Activated naive CD4-positive, alpha-beta T cell treated with anti-CD3 and anti-CD28 coated beads, Interleukin-2, amount 10 ng/mL, durations not matched to agents 7 days and 5 days (primary cell): ENCODE measurements around the gene CHM.
"Not testable (repeated sequence)": the region's sequence is repeated elsewhere in the genome, so short reads cannot be mapped to it uniquely, and the experiment has no call there.

ENCODE experiments used
- CTCF ChIA-PET: fragments of 350-600 bp; sonication (Branson Sonifier 250); formaldehyde crosslinking; loops from one replicate; lab custom pipeline; 2021; ENCODE audit warnings: antibody characterized with exemption; lab: Charles Lee
- DNase-seq: peaks from one replicate; pipeline ENCODE4 v3.0.0-alpha.2; 2020
- H3K27ac Mint-ChIP-seq: one replicate; pipeline ENCODE4 v1.8.0; 2021; ENCODE audit warnings: mild to moderate bottlenecking, moderate library complexity, mixed read lengths
- H3K27me3 Mint-ChIP-seq: one replicate; pipeline ENCODE4 v1.8.0; 2021; ENCODE audit warnings: mild to moderate bottlenecking, mixed read lengths
- H3K36me3 Mint-ChIP-seq: one replicate; pipeline ENCODE4 v1.8.0; 2021; ENCODE audit warnings: mixed read lengths
- H3K4me1 Mint-ChIP-seq: one replicate; pipeline ENCODE4 v1.8.0; 2021; ENCODE audit warnings: mixed read lengths
- H3K4me3 Mint-ChIP-seq: one replicate; pipeline ENCODE4 v1.8.0; 2021; ENCODE audit warnings: mild to moderate bottlenecking, moderate library complexity, mixed read lengths
- H3K9me3 Mint-ChIP-seq: one replicate; pipeline ENCODE4 v1.8.0; 2021; ENCODE audit warnings: mixed read lengths

Gene CHM

DNA sequence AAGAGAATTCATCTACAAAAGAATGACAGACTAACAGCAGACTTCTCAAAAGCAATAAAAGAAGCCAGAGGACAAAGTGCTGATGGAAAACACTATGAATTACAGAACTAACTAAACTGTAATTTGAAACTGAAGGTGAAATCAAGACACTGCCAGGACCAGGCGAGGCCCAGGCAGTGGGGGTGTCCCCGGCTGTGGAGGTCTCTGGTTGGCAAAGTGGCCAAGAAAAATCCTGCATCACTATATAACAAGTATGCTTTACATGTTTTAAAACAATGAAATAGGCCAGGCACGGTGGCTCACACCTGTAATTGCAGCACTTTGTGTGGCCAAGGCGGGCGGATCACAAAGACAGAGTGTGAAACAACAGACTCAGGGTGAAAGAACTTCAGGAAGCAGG lies 32.9 kb downstream of the CHM start:
- no peaks in the 10 kb centered on the region for H3K27me3 Mint-ChIP-seq
- CTCF ChIA-PET: no interaction called here
- no peak overlapping the region for H3K27ac Mint-ChIP-seq
- no peak overlapping the region for H3K4me3 Mint-ChIP-seq
- peaks cover 13% of the 10 kb centered on the region for H3K4me1 Mint-ChIP-seq
- H3K36me3 Mint-ChIP-seq: peaks cover 21% of the 10 kb centered on the region
- DNase-seq: no peak
- peaks cover 8% of the 10 kb centered on the region for H3K9me3 Mint-ChIP-seq

DNA sequence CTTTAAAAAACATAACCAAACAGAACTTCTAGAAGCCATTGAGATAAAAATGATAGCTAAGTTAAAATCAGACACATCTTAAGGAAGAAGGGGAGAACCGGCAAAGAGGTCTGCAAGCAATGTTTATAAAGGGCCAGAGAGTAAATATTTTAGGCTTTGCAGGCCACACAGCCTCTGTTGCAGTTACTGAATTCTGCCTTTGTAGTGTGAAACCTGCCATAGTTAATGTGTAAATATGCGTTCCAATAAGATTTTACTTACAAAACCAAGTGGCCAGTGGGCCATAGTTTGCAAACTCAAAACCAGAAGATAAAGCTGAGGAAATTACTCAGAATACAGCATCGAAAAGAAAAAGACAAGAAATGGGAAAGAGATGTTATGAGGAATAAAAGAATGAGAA lies 33.6 kb downstream of the CHM start:
- H3K27me3 Mint-ChIP-seq: no peaks in the 10 kb centered on the region
- peaks cover 13% of the 10 kb centered on the region for H3K4me1 Mint-ChIP-seq
- no peak overlapping the region for H3K4me3 Mint-ChIP-seq
- DNase-seq: no peak
- CTCF ChIA-PET: no interaction called here
- H3K27ac Mint-ChIP-seq: no peak overlapping the region
- peaks cover 8% of the 10 kb centered on the region for H3K9me3 Mint-ChIP-seq
- H3K36me3 Mint-ChIP-seq: peaks cover 22% of the 10 kb centered on the region

DNA sequence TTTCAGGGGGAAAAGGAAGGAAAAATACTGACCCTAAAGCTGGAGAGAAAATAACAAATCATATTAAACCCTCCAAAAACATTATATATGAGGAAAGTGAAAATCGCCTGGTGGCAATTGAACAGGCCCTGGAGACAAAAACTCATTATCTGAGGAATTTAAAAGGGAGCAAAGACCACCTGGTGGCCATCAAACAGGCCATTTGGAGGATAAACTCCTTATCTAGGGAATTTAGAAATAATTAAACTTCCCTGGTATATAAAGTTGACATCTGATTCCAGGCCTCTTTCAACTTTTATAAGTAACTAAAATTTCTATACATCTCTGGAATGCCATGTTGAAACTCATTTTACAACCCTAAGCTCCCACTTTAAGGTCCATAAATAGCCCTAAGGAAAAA lies 35.2 kb downstream of the CHM start:
- DNase-seq: no peak
- H3K27ac Mint-ChIP-seq: no peak overlapping the region
- H3K36me3 Mint-ChIP-seq: peaks cover 20% of the 10 kb centered on the region
- peaks cover 11% of the 10 kb centered on the region for H3K4me1 Mint-ChIP-seq
- H3K9me3 Mint-ChIP-seq: peaks cover 10% of the 10 kb centered on the region
- no peak overlapping the region for H3K4me3 Mint-ChIP-seq
- CTCF ChIA-PET: no interaction called here
- H3K27me3 Mint-ChIP-seq: no peaks in the 10 kb centered on the region

DNA sequence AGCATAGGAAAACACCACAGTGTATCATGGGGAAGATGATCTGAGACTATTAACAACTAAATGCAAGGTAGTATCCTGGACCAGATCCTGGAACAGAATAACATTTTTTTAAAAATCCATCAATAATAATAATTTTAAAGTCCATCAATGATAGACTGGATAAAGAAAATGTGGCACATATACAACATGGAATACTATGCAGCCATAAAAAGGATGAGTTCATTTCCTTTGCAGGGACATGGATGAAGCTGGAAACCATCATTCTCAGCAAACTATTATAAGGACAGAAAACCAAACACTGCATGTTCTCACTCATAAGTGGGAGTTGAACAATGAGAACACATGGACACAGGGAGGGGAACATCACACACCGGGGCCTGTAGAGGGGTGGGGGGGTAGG lies 37.6 kb downstream of the CHM start:
- CTCF ChIA-PET, H3K9me3 Mint-ChIP-seq, H3K27ac Mint-ChIP-seq, H3K4me3 Mint-ChIP-seq, DNase-seq, H3K27me3 Mint-ChIP-seq: not testable (repeated sequence)
- Mint-ChIP-seq H3K4me1 (peaks cover 13% of the 10 kb centered on the region), H3K36me3 (peaks cover 18% of the 10 kb centered on the region)

DNA sequence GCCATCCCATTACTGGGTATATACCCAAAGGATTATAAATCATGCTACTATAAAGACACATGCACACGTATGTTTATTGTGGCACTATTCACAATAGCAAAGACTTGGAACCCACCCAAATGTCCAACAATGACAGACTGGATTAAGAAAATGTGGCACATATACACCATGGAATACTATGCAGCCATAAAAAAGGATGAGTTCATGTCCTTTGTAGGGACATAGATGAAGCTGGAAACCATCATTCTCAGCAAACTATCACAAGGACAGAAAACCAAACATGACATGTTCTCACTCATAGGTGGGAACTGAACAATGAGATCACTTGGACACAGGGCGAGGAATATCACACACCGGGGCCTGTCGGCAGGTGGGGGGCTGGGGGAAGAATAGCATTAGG lies 39.5 kb downstream of the CHM start:
- H3K9me3 Mint-ChIP-seq, H3K27ac Mint-ChIP-seq, H3K27me3 Mint-ChIP-seq, CTCF ChIA-PET, DNase-seq, H3K4me3 Mint-ChIP-seq: not testable (repeated sequence)
- peaks cover 27% of the 10 kb centered on the region for H3K36me3 Mint-ChIP-seq
- peaks cover 26% of the 10 kb centered on the region for H3K4me1 Mint-ChIP-seq

DNA sequence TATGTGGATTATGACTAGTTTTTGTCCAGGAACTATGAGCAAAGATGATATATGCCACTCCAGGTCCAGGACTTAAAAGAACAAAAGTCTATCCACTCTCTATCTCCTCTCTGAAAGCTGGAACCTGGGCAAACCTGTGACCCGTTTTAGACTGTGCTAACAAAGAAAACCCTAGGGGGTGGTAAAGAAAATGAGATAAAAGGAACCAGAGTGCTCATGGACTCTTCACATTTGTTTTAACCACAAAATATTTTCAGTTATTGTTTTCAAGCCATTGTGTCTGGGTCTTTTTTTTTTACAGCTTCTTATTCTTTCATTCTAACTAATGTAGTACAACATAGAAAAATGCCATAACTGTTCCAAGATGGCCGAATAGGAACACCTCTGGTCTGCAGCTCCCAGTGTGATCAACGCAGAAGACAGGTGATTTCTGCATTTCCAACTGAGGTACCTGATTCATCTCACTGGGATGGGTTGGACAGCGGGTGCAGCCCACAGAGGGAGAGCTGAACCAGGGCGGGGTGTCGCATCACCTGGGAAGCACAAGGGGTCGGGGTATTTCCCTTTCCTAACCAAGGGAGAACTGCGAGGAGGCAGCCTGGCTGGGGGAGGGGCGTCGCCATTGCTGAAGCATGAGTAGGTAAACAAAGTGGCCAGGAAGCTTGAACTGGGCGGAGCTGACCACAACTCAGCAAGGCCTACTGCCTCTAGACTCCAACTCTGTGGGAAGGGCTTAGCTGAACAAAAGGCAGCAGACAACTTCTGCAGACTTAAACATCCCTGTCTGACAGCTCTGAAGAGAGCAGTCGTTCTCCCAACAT lies 45.1 kb downstream of the CHM start:
- H3K4me3 Mint-ChIP-seq: no peak overlapping the region
- peak overlapping the region; percentile 81 for H3K27ac Mint-ChIP-seq
- CTCF ChIA-PET: no interaction called here
- H3K27me3 Mint-ChIP-seq: no peaks in the 10 kb centered on the region
- peak; percentile 60 for DNase-seq
- H3K36me3 Mint-ChIP-seq: peaks cover 22% of the 10 kb centered on the region
- H3K9me3 Mint-ChIP-seq: no peaks in the 10 kb centered on the region
- peaks cover 44% of the 10 kb centered on the region for H3K4me1 Mint-ChIP-seq

DNA sequence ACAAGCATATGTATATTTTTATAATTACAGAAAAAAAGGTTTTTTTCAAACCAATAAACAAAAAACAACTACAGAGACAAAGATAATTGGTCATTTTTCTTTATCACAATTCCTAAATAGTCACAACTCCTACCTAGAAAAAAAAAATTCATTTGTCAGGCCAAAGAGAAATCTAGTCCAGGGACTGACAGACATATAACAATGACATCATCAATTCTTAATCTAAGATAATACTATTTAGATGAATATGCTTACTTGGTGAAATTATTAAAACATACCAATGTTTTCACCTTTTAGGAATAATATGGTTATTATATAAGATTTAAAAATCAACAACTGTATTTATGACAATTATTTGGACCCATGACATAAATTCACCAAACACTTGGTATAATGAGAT lies 48.4 kb downstream of the CHM start:
- Mint-ChIP-seq H3K36me3 (peaks cover 10% of the 10 kb centered on the region), H3K27ac (no peak overlapping the region), H3K4me3 (no peak overlapping the region), H3K9me3 (no peaks in the 10 kb centered on the region), H3K4me1 (peaks cover 29% of the 10 kb centered on the region), H3K27me3 (no peaks in the 10 kb centered on the region)
- CTCF ChIA-PET: no interaction called here
- no peak for DNase-seq

DNA sequence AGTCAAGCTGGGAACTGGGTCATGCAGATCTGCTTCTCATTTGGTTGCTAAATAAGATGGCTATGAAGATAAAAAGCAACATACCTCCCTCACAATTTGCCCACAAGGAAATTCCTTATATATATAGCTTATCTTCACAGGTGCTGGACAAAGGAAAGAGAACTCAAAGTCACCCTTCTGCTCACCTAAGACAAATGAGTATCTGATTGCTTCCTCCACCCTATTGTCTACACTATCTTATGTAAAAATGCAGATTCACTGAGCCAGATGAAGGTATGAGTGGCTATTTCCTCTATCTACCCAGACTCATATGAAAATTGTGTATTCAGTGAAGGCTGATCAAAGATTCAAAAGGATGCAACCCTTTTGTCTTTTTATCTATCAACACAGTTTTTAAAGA lies 50.8 kb downstream of the CHM start:
- Mint-ChIP-seq H3K27me3 (no peaks in the 10 kb centered on the region), H3K27ac (no peak overlapping the region), H3K9me3 (no peaks in the 10 kb centered on the region), H3K4me1 (peaks cover 6% of the 10 kb centered on the region), H3K36me3 (peaks cover 7% of the 10 kb centered on the region), H3K4me3 (no peak overlapping the region)
- no peak for DNase-seq
- CTCF ChIA-PET: no interaction called here

DNA sequence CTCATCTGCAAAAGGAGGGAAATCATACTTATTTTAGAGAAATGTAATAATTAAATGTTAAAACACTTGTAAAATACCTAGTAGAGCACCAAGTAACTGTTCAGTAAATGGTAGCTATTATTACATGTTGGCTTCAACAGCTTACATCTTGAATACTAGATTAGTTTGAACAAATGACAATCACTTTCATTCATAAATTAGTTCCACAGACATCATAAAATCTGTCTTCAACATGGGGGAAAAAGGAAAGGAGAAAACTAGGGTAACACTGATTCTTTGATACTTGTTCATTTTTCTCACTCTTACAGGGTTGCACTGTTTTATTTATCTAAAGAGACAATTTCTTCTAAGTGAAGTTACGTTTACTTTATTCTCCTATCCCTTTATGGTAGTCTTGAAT lies 51.7 kb downstream of the CHM start:
- peaks cover 7% of the 10 kb centered on the region for H3K36me3 Mint-ChIP-seq
- H3K27me3 Mint-ChIP-seq: no peaks in the 10 kb centered on the region
- no peak for DNase-seq
- no peak overlapping the region for H3K4me3 Mint-ChIP-seq
- CTCF ChIA-PET: no interaction called here
- H3K27ac Mint-ChIP-seq: no peak overlapping the region
- H3K4me1 Mint-ChIP-seq: peaks cover 1% of the 10 kb centered on the region
- no peaks in the 10 kb centered on the region for H3K9me3 Mint-ChIP-seq

DNA sequence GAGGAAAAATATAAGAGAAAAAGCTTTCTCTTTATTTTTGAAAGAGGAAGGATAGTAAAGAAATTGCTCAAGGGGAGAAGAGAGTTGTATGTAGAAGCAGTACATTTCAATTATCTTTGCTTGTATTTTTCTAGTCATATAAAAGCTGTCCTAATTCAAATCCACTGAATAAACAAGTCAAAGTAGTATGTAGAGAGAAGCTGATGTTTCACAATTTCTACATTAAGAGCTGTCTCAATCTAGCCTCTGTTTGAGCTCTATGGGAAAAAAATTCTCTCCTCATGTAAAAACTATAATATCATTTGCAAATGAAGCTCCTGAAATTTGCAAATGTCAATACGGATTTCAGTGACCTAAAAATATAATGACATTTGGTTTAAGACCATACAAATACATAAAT lies 52.6 kb downstream of the CHM start:
- peaks cover 3% of the 10 kb centered on the region for H3K9me3 Mint-ChIP-seq
- no peak overlapping the region for H3K27ac Mint-ChIP-seq
- no peaks in the 10 kb centered on the region for H3K27me3 Mint-ChIP-seq
- CTCF ChIA-PET: no interaction called here
- H3K4me1 Mint-ChIP-seq: no peaks in the 10 kb centered on the region
- no peak overlapping the region for H3K4me3 Mint-ChIP-seq
- no peak for DNase-seq
- H3K36me3 Mint-ChIP-seq: peaks cover 5% of the 10 kb centered on the region

DNA sequence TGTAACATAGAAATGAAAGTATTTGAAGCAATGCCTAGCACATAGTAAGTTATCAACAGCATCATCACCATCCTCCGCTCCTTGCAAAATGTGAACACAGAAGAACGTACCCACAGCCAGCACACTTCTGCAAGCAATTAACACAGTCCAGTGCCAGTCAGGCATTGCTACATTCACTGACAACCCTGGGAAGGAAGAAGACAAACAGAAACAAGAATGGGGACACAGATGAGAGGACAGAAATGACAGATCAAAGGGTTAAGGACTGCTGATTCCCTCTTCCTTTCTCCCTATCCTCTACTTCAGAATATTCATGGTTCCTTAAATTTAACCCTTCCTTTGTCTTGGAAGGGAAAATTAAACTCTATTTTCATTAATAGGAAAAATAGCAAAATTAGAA lies 53.1 kb downstream of the CHM start:
- Mint-ChIP-seq H3K27ac (no peak overlapping the region), H3K27me3 (no peaks in the 10 kb centered on the region), H3K9me3 (peaks cover 3% of the 10 kb centered on the region), H3K4me1 (no peaks in the 10 kb centered on the region), H3K4me3 (no peak overlapping the region), H3K36me3 (peaks cover 5% of the 10 kb centered on the region)
- CTCF ChIA-PET: no interaction called here
- no peak for DNase-seq

DNA sequence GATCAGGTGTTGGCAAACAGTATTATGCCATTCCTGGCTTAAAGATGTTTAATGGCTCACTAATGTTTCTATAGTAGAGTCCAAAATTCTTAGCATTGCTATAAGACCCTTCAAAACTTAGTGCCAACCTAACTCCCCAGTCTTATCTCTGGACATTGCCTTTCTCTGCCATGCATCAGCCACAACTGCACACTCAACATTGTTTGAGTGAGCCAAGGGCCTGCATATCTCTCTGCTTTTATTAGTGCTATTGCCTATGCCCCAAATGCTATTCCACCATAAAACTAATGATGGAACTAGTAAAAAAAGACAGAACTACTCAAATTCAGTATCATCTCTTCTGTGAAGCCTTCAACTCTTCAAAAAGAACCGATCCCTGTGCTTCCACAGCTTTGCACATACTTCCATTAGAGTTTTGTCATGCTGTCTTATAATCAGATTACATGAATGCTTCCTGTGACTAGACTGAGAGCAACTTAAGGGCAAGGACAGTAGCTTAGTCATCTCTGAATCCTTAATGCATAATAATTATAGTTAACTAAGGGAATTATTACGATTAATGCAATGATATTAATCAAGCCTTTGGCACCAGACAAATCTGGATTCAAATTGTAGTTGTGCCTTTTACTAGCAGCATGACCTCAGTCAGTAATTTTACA lies 53.7 kb downstream of the CHM start:
- CTCF ChIA-PET: no interaction called here
- Mint-ChIP-seq H3K4me3 (no peak overlapping the region), H3K36me3 (peaks cover 5% of the 10 kb centered on the region), H3K9me3 (peaks cover 3% of the 10 kb centered on the region), H3K27me3 (no peaks in the 10 kb centered on the region), H3K27ac (no peak overlapping the region), H3K4me1 (no peaks in the 10 kb centered on the region)
- no peak for DNase-seq

DNA sequence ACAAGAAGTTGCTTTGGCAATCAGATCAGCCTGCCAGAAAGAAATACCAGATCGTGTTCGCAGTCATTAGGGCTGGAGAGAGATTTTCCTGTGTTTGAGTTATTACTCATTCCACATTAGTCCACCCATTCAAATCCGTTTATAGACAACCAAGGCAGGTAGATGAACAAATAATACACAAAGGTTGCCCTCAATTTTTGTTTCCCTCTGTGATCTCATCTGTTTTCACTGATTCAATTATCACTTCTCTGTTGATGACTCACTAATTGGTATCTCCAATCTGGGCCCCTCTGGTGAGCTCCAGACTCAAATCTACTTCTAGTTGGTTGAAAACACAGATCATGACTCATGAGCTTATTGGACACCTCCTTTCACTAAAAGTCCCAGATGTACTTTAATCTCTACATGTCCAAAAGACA lies 54.5 kb downstream of the CHM start:
- H3K27me3 Mint-ChIP-seq: no peaks in the 10 kb centered on the region
- H3K4me3 Mint-ChIP-seq: no peak overlapping the region
- CTCF ChIA-PET: no interaction called here
- H3K27ac Mint-ChIP-seq: no peak overlapping the region
- H3K4me1 Mint-ChIP-seq: no peaks in the 10 kb centered on the region
- no peak for DNase-seq
- H3K36me3 Mint-ChIP-seq: peaks cover 10% of the 10 kb centered on the region
- H3K9me3 Mint-ChIP-seq: peaks cover 6% of the 10 kb centered on the region

DNA sequence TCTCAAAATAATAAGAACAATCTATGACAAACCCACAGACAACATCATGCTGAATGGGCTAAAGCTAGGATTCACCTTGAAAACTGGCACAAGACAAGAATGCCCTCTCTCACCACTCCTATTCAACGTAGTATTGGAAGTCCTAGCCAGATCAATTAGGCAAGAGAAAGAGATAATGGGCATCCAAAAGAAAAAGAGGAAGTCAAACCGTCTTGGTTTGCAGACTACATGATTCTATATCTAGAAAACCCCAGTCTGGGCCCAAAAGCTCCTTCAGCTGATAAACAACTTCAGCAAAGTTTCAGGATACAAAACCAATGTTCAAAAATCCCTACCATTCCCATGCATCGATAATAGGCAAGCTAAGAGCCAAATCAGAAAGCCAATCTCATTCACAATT lies 59.0 kb downstream of the CHM start:
- Mint-ChIP-seq H3K36me3 (peaks cover 17% of the 10 kb centered on the region), H3K9me3 (peaks cover 6% of the 10 kb centered on the region), H3K27ac (no peak overlapping the region), H3K4me1 (no peaks in the 10 kb centered on the region), H3K4me3 (no peak overlapping the region), H3K27me3 (no peaks in the 10 kb centered on the region)
- CTCF ChIA-PET: no interaction called here
- DNase-seq: no peak

DNA sequence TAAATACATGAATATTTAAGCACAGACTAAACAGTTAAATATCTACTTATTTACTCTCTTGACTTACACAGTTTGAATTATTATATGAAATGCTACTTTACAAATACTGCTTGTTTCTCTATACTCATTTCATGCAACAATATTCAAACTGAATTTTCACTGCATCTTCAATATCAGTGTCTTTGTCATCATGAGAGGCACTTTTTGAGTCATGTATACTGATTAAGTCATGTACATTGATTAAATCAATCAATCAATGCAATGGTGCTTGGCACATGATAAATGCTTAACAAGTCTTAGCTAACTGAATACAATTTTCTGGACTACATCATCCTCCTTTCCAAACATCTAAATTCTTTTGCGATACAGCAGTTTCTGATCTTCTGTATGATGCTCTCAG lies 67.1 kb downstream of the CHM start:
- H3K27me3 Mint-ChIP-seq: no peaks in the 10 kb centered on the region
- H3K27ac Mint-ChIP-seq: no peak overlapping the region
- H3K4me1 Mint-ChIP-seq: no peaks in the 10 kb centered on the region
- no peak for DNase-seq
- H3K9me3 Mint-ChIP-seq: no peaks in the 10 kb centered on the region
- H3K4me3 Mint-ChIP-seq: no peak overlapping the region
- CTCF ChIA-PET: no interaction called here
- H3K36me3 Mint-ChIP-seq: peaks cover 15% of the 10 kb centered on the region
